ENCODE results near the gene RRM2. TPM values are rescaled to one million over a fixed set of nuclear protein-coding genes. Genes with fewer than 3 reads are reported as not detected.

The RRM2 gene
- polyA plus RNA-seq, 2 of the 4 experiments (the other 2 are of a cell fraction) = 84.4 to 111 TPM

DNA sequence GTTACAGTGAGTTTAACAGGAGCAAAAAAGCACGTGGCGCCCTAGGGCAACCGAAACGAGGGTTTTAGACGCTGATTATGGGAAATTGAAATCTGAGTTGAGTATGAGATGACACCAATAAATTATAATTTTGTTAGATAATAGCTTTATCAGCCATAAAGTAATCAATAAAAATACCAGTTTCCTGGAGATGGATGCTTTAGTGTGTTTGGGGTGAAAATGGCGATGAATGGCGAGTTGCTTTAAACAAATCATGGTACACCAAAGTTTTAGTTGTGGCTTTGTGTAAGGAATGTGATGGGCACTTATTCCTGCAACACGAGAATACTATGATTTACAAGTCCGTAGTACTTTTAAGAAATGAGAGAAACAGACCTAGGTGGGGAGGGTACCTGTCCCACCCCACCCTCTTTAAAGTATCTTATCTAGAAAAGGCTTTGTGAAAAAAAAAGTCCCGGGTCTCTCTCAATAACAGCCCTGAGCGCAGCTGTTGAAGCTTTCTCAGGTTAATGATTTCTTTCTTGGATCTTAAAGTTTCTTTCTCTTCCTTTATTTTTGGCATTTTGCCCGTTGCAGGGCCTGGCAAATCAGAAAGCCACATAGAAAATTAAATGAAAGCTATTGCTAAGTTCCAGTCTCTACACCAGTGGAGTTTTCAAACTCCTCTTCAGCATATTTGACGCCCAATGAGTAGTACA, 1.5 kb upstream of the RRM2 start (continued):
- TF ChIP-seq HOXA7 (CRISPR knock-in tag; IDR thresholded peaks at IDR 0.05) (peak; percentile 85), ZSCAN20 (CRISPR knock-in tag; IDR thresholded peaks at IDR 0.05) (no peak)

DNA sequence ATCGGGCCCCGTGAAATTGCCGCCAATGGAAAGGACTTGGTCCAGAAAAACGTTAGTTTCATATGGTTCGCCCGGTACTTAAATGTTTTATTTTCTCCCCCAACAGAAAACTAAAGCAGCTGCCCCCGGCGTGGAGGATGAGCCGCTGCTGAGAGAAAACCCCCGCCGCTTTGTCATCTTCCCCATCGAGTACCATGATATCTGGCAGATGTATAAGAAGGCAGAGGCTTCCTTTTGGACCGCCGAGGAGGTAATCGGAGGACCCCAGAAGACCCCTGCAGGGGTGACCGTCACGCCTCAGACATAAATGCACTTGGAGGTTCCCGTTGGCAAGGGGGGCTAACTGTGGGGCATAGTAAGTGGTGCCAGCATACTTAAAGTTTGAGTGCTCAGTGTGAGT, 742 bp downstream of the RRM2 start:
- Histone ChIP-seq H3K4me1 (peaks cover 30% of the 10 kb centered on the region), H3K4me3 (peak overlapping the region; percentile 76), H3K9me3 (no peaks in the 10 kb centered on the region), H3K4me2 (peak overlapping the region; percentile 80), H3K27ac (peak overlapping the region; percentile 88 to 95)
- DNase-seq (ENCODE audit: low read depth in 1 of 2, low spot score in 1 of 2) (no peak), ATAC-seq (no peak), FAIRE-seq (no peak)
- TF ChIP-seq FOSL2 (IDR thresholded peaks at IDR 0.05) (no peak), FOSL2 (CRISPR knock-in tag; IDR thresholded peaks at IDR 0.05) (no peak), TFCP2L1 (CRISPR knock-in tag; IDR thresholded peaks at IDR 0.05) (no peak), CHD4 (IDR thresholded peaks at IDR 0.05; ENCODE audit: borderline replicate concordance) (no peak), POLR2AphosphoS2 (conservative IDR thresholded peaks at IDR 0.05; ENCODE audit: low read length) (no peak), MYC (IDR thresholded peaks at IDR 0.05; ENCODE audit: borderline replicate concordance, low read length) (no peak), HEYL (CRISPR knock-in tag; IDR thresholded peaks at IDR 0.05) (no peak), RARB (CRISPR knock-in tag; IDR thresholded peaks at IDR 0.05) (no peak), JUN (IDR thresholded peaks at IDR 0.05) (no peak), EHMT2 (IDR thresholded peaks at IDR 0.05; ENCODE audit: low read depth) (no peak), RCOR1 (IDR thresholded peaks at IDR 0.05; ENCODE audit: low read depth, low read length) (no peak), MAFK (IDR thresholded peaks at IDR 0.05; ENCODE audit: partially characterized antibody) (no peak), PHF8 (IDR thresholded peaks at IDR 0.05; ENCODE audit: borderline replicate concordance, low read depth) (no peak), ZFP36 (IDR thresholded peaks at IDR 0.05; ENCODE audit: borderline replicate concordance, partially characterized antibody) (no peak), HOXA7 (CRISPR knock-in tag; IDR thresholded peaks at IDR 0.05) (no peak), ZC3H11A (IDR thresholded peaks at IDR 0.05) (no peak), FOSB (CRISPR knock-in tag; IDR thresholded peaks at IDR 0.05) (no peak), ESRRA (IDR thresholded peaks at IDR 0.05; ENCODE audit: borderline replicate concordance, low read length) (no peak), SMC3 (IDR thresholded peaks at IDR 0.05) (no peak)
- TF ChIP-seq, protein P1, sequence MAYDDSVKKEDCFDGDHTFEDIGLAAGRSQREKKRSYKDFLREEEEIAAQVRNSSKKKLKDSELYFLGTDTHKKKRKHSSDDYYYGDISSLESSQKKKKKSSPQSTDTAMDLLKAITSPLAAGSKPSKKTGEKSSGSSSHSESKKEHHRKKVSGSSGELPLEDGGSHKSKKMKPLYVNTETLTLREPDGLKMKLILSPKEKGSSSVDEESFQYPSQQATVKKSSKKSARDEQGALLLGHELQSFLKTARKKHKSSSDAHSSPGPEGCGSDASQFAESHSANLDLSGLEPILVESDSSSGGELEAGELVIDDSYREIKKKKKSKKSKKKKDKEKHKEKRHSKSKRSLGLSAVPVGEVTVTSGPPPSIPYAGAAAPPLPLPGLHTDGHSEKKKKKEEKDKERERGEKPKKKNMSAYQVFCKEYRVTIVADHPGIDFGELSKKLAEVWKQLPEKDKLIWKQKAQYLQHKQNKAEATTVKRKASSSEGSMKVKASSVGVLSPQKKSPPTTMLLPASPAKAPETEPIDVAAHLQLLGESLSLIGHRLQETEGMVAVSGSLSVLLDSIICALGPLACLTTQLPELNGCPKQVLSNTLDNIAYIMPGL (CRISPR knock-in tag; IDR thresholded peaks at IDR 0.05; ENCODE audit: borderline replicate concordance) = no peak
- TF ChIP-seq, protein P2, sequence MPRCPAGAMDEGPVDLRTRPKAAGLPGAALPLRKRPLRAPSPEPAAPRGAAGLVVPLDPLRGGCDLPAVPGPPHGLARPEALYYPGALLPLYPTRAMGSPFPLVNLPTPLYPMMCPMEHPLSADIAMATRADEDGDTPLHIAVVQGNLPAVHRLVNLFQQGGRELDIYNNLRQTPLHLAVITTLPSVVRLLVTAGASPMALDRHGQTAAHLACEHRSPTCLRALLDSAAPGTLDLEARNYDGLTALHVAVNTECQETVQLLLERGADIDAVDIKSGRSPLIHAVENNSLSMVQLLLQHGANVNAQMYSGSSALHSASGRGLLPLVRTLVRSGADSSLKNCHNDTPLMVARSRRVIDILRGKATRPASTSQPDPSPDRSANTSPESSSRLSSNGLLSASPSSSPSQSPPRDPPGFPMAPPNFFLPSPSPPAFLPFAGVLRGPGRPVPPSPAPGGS (IDR thresholded peaks at IDR 0.05) = no peak
- 2% methylated on average over 18 of the region's 18 CpGs for WGBS (ENCODE audit: missing lambda C conversion rate)
- ChIA-PET CTCF (interaction anchor here (0.6 to 13.9 kb wide), 13 partner anchors 9 to 324 kb away, joined by 3 to 374 read pairs (median 15); partner anchors contain the start of genes CYS1 and HPCAL1), POLR2A (interaction anchor here (0.7 kb wide), 1 partner anchor 19 kb away, joined by 3 read pairs; no protein-coding TSS in a partner anchor)

DNA sequence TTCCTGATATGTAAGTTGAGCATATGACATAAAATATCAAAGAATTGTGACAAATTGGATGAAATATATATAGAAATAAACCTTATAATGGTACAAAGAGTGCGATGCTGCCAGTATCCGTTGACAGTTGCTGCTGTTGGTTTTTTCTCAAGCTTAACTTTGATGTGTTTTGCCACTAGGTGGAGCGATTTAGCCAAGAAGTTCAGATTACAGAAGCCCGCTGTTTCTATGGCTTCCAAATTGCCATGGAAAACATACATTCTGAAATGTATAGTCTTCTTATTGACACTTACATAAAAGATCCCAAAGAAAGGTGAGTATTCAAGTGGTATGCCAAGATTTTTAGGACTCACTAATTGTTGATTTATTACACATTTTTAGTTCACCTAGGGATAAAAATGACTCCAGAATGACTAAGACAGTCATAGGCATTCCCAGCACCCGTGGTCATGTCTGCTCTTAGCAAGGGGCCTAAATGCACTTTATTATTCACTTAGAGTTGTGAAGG, 2.1 kb downstream of the RRM2 start:
- no peaks in the 10 kb centered on the region for H3K9me3 ChIP-seq
- ChIA-PET POLR2A (interaction anchor here (0.6 kb wide), 1 partner anchor 324 kb away, joined by 3 read pairs; the partner anchor contains the start of gene ODC1), CTCF (interaction anchor here (0.6 to 13.9 kb wide), 65 partner anchors 8 to 611 kb away, joined by 3 to 374 read pairs (median 4); partner anchors contain the start of genes CYS1, HPCAL1 and ODC1)
- peaks cover 25% of the 10 kb centered on the region for H3K4me1 ChIP-seq
- no peak overlapping the region for H3K27ac ChIP-seq
- ATAC-seq (no peak), DNase-seq (ENCODE audit: low read depth in 1 of 2, low spot score in 1 of 2) (peak in 1 of 2 experiments; percentile 84), FAIRE-seq (no peak)
- WGBS (ENCODE audit: missing lambda C conversion rate) = 15% methylated on average over 5 of the region's 5 CpGs
- H3K4me2 ChIP-seq = peak overlapping the region; percentile 80
- H3K4me3 ChIP-seq = peak overlapping the region; percentile 76; the same call in 2 of the 3 replicates
- peak; percentile 89 for TF ChIP-seq SMC3 (IDR thresholded peaks at IDR 0.05)
- 0 out of 2 replicates have a peak, but pooled peaks have one; percentile 66 for TF ChIP-seq HOXA7 (CRISPR knock-in tag; IDR thresholded peaks at IDR 0.05)
- TF ChIP-seq HOXB5 (CRISPR knock-in tag; IDR thresholded peaks at IDR 0.05) = no peak
- no peak for TF ChIP-seq TP53 (CRISPR knock-in tag; IDR thresholded peaks at IDR 0.05)
- TF ChIP-seq GATA3 (IDR thresholded peaks at IDR 0.05; ENCODE audit: borderline replicate concordance) = no peak
- TF ChIP-seq, protein P3, sequence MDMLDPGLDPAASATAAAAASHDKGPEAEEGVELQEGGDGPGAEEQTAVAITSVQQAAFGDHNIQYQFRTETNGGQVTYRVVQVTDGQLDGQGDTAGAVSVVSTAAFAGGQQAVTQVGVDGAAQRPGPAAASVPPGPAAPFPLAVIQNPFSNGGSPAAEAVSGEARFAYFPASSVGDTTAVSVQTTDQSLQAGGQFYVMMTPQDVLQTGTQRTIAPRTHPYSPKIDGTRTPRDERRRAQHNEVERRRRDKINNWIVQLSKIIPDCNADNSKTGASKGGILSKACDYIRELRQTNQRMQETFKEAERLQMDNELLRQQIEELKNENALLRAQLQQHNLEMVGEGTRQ (IDR thresholded peaks at IDR 0.05) = no peak
- TF ChIP-seq ZFP36 (IDR thresholded peaks at IDR 0.05; ENCODE audit: borderline replicate concordance, partially characterized antibody) = no peak
- no peak for TF ChIP-seq NFE2L2 (conservative IDR thresholded peaks at IDR 0.05; ENCODE audit: low read length)
- TF ChIP-seq NR3C1 (IDR thresholded peaks at IDR 0.05) = no peak
- no peak for TF ChIP-seq KDM1A (IDR thresholded peaks at IDR 0.05; ENCODE audit: low read depth)
- no peak for TF ChIP-seq FOSL2 (IDR thresholded peaks at IDR 0.05)
- peak; percentile 42 for TF ChIP-seq FOSL2 (CRISPR knock-in tag; IDR thresholded peaks at IDR 0.05)
- TF ChIP-seq BHLHE40 (IDR thresholded peaks at IDR 0.05; ENCODE audit: low read depth, low read length) = no peak
- TF ChIP-seq, protein P4, sequence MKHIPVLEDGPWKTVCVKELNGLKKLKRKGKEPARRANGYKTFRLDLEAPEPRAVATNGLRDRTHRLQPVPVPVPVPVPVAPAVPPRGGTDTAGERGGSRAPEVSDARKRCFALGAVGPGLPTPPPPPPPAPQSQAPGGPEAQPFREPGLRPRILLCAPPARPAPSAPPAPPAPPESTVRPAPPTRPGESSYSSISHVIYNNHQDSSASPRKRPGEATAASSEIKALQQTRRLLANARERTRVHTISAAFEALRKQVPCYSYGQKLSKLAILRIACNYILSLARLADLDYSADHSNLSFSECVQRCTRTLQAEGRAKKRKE (CRISPR knock-in tag; IDR thresholded peaks at IDR 0.05; ENCODE audit: low read depth) = no peak
- TF ChIP-seq ZNF302 (CRISPR knock-in tag; IDR thresholded peaks at IDR 0.05) = no peak

Data from A549 (cell line).